Endothelial cell of umbilical vein (primary cell): ENCODE measurements around the gene CSRP2. TPM values are rescaled to one million over a fixed set of nuclear protein-coding genes. Genes with fewer than 3 reads are reported as not detected.

ENCODE experiments used
- BruUV-seq: library from RNA; stranded (reverse); fragments of 400-500 nt; replicated peaks from 2 replicates; lab custom pipeline; 2021; lab: Mats Ljungman, UMichigan
- CTCF ChIA-PET: fragments of 300-600, 350-600 bp; sonication (Branson Sonifier 250); formaldehyde crosslinking; loops from one replicate; lab custom pipeline; 2021; ENCODE audit warnings: antibody characterized with exemption, inconsistent platforms; lab: Charles Lee
- POLR2A ChIA-PET: fragments of 300-600, 350-600 bp; sonication (Branson Sonifier 250); formaldehyde crosslinking; loops from one replicate; lab custom pipeline; 2021; ENCODE audit warnings: antibody characterized with exemption, inconsistent platforms; lab: Charles Lee
- DNase-seq: peaks from one replicate; pipeline ENCODE4 v3.0.0-alpha.2; 2011; ENCODE audit warnings: low read depth, low spot score
- FAIRE-seq: peaks from 2 replicates; lab custom pipeline; 2011; peaks lifted over from hg19 to GRCh38; lab: Jason Lieb, UNC
- H2AFZ ChIP-seq: 2 replicates; pipeline ENCODE4 v1.6.0; 2012; ENCODE audit warnings: low read depth, low read length, control low read depth, inconsistent platforms
- H3K27ac ChIP-seq: 2 replicates; pipeline ENCODE4 v1.5.1; 2011; ENCODE audit warnings: low read depth, mild to moderate bottlenecking, control low read depth, low read length, moderate library complexity; ENCODE audit not compliant: insufficient read depth
- H3K27me3 ChIP-seq, 2 experiments: 2 replicates each; pipeline versions ENCODE4 v1.6.0 to v1.6.1; 2011; ENCODE audit warnings: low read length in 2 of 2, mixed read lengths in 1 of 2; ENCODE audit not compliant: control insufficient read depth in 2 of 2, insufficient read depth in 2 of 2
- H3K36me3 ChIP-seq, 2 experiments: 2 replicates in 1 of 2; 3 replicates in 1 of 2; pipeline ENCODE4 v1.5.1; 2011; ENCODE audit warnings: low read length in 2 of 2, mild to moderate bottlenecking in 1 of 2, moderate library complexity in 1 of 2; ENCODE audit not compliant: control insufficient read depth in 2 of 2, insufficient read depth in 2 of 2; ENCODE audit errors: extremely low read depth in 1 of 2
- H3K4me1 ChIP-seq: 3 replicates; pipeline ENCODE4 v1.5.1; 2011; ENCODE audit warnings: mild to moderate bottlenecking, low read length; ENCODE audit not compliant: control insufficient read depth, insufficient read depth; ENCODE audit errors: extremely low read depth
- H3K4me2 ChIP-seq: 2 replicates; pipeline ENCODE4 v1.6.1; 2011; ENCODE audit warnings: low read length, control low read depth, mixed read lengths; ENCODE audit not compliant: insufficient read depth
- H3K4me3 ChIP-seq, 3 experiments: fragments of 200-600 bp in 1 of 3; sonication (generic), shearing (Covaris generic) in 1 of 3; replicated peaks in 1 of 3; 2 replicates each; pipeline ENCODE4 v1.5.1; 2011 to 2016; ENCODE audit warnings: control low read depth in 3 of 3, low read length in 3 of 3, mild to moderate bottlenecking in 2 of 3, inconsistent platforms in 1 of 3, low read depth in 1 of 3, moderate library complexity in 1 of 3; ENCODE audit not compliant: insufficient read depth in 1 of 3
- H3K79me2 ChIP-seq: 2 replicates; pipeline ENCODE4 v1.6.0; 2012; ENCODE audit warnings: low read length, inconsistent platforms; ENCODE audit not compliant: control insufficient read depth, insufficient read depth
- H3K9ac ChIP-seq: replicated peaks from 2 replicates; pipeline ENCODE3; 2011; ENCODE audit warnings: low read length, control low read depth; ENCODE audit not compliant: insufficient read depth; ENCODE audit errors: extremely low read depth
- H3K9me1 ChIP-seq: replicated peaks from 3 replicates; pipeline ENCODE4 v1.6.0; 2011; ENCODE audit warnings: mild to moderate bottlenecking, low read length; ENCODE audit not compliant: control insufficient read depth, insufficient read depth; ENCODE audit errors: extremely low read depth
- H3K9me3 ChIP-seq: replicated peaks from 2 replicates; pipeline ENCODE4 v1.5.1; 2012; ENCODE audit warnings: low read length, inconsistent platforms; ENCODE audit not compliant: control insufficient read depth, insufficient read depth
- H4K20me1 ChIP-seq: replicated peaks from 2 replicates; pipeline ENCODE3; 2011; ENCODE audit warnings: mild to moderate bottlenecking, low read length; ENCODE audit not compliant: control insufficient read depth, insufficient read depth; ENCODE audit errors: extremely low read depth
- CTCF ChIP-seq, 2 donors: IDR thresholded peaks; 1 replicate in 1 of 2; 2 replicates in 1 of 2; pipeline ENCODE4 v1.5.1; 2011; ENCODE audit warnings: low read length in 2 of 2, mild to moderate bottlenecking in 2 of 2, moderate library complexity in 2 of 2, control low read depth in 1 of 2, inconsistent platforms in 1 of 2, low read depth in 1 of 2; ENCODE audit not compliant: insufficient read depth in 1 of 2; ENCODE audit errors: extremely low read depth in 1 of 2
- EZH2 ChIP-seq: IDR thresholded peaks from 2 replicates; pipeline ENCODE4 v1.6.1; 2012; ENCODE audit warnings: borderline replicate concordance, low read depth, mild to moderate bottlenecking, moderate library complexity, low read length, inconsistent platforms; ENCODE audit not compliant: severe bottlenecking
- FOS ChIP-seq: IDR thresholded peaks from 2 replicates; pipeline ENCODE4 v1.6.1; 2011; ENCODE audit warnings: mild to moderate bottlenecking, low read length, moderate library complexity, borderline replicate concordance; ENCODE audit not compliant: insufficient read depth
- GATA2 ChIP-seq: IDR thresholded peaks from 2 replicates; pipeline ENCODE4 v1.7.0; 2011; ENCODE audit warnings: low read depth, mild to moderate bottlenecking, moderate library complexity, mixed read lengths, low read length; ENCODE audit not compliant: insufficient read length, insufficient read depth
- JUN ChIP-seq: IDR thresholded peaks from 2 replicates; pipeline ENCODE4 v1.6.1; 2011; ENCODE audit warnings: borderline replicate concordance, low read depth; ENCODE audit not compliant: insufficient read length, insufficient read depth
- MAX ChIP-seq: IDR thresholded peaks from 2 replicates; pipeline ENCODE4 v1.6.1; 2011; ENCODE audit not compliant: insufficient read depth, insufficient read length
- MYC ChIP-seq: IDR thresholded peaks from one replicate; pipeline ENCODE4 v1.6.1; 2011; ENCODE audit warnings: mild to moderate bottlenecking, low read depth, low read length
- POLR2A ChIP-seq: IDR thresholded peaks from 2 replicates; pipeline ENCODE4 v1.6.1; 2012; ENCODE audit warnings: low read depth, mild to moderate bottlenecking, control low read depth, low read length
- POLR2AphosphoS5 ChIP-seq: IDR thresholded peaks from 2 replicates; pipeline ENCODE4 v1.6.1; 2012; ENCODE audit warnings: low read depth, mild to moderate bottlenecking, control low read depth, low read length, moderate library complexity; ENCODE audit not compliant: insufficient read depth
- dilution Hi-C: fragments of 300-500 bp; cut with MboI; formaldehyde crosslinking; loops from one replicate; pipeline ENCODE4 v1.15.0; 2019; ENCODE audit warnings: low sequenced_read_pairs; ENCODE audit not compliant: extremely low pct_ligation_motif_present
- intact Hi-C: fragments of 100-400 bp; cut with micrococcal nuclease; formaldehyde crosslinking; loops from one replicate; pipeline ENCODE4 v1.10.0; 2022
- polyA plus RNA-seq, 4 experiments: library from polyadenylated mRNA; depleted of rRNA in 3 of 4; stranded (reverse) in 3 of 4; unstranded in 1 of 4; fragments of >200 nt; gene quantifications; 2 replicates each; pipeline versions ENCODE4 v1.2.1 to v1.2.3, GENCODE V29; 2011 to 2012; ENCODE audit warnings: missing spikeins in 1 of 4
- total RNA-seq: library from RNA; stranded (reverse); gene quantifications from 2 replicates; pipeline ENCODE4 v1.2.3, GENCODE V29; 2021

The CSRP2 gene
- total and polyA plus RNA-seq, 2 donors (not counting 3 experiments of a cell fraction or from before 2014, with no cell fraction given) = 8.8 to 13.4 TPM

- intact Hi-C loops (no loop called here), dilution Hi-C loops (no loop called here)
- Histone ChIP-seq H3K36me3 (no peaks in the 10 kb centered on the region), H3K4me2 (no peak overlapping the region), H3K27me3 (no peaks in the 10 kb centered on the region), H3K9me3 (peaks cover 2% of the 10 kb centered on the region), H3K9ac (no peak overlapping the region), H3K4me1 (no peaks in the 10 kb centered on the region), H4K20me1 (no peaks in the 10 kb centered on the region), H3K79me2 (no peaks in the 10 kb centered on the region), H3K27ac (no peak overlapping the region), H2AFZ (no peak overlapping the region), H3K9me1 (no peaks in the 10 kb centered on the region), H3K4me3 (no peak overlapping the region)
- no TSS peak for BruUV-seq
- FAIRE-seq = no peak
- ChIA-PET CTCF (interaction anchor here (1.3 kb wide), 2 partner anchors 9 to 10 kb away, joined by 3 to 4 read pairs; no protein-coding TSS in a partner anchor), POLR2A (no interaction called here)
- no peak for DNase-seq
- TF ChIP-seq MYC (no peak), EZH2 (no peak), POLR2AphosphoS5 (no peak), POLR2A (no peak), CTCF (IDR thresholded peaks at IDR 0.05; ENCODE audit: extremely low read depth in 1 of 2, insufficient read depth in 1 of 2, low read depth in 1 of 2, low read length in 2 of 2) (no peak), JUN (no peak), FOS (no peak), MAX (no peak), GATA2 (no peak)
Measured at GRCh38 chr12:76856018-76856644, 22.7 kb downstream of the CSRP2 start.
